Measurements from ENCODE around the gene LANCL1.

The LANCL1 gene

DNA sequence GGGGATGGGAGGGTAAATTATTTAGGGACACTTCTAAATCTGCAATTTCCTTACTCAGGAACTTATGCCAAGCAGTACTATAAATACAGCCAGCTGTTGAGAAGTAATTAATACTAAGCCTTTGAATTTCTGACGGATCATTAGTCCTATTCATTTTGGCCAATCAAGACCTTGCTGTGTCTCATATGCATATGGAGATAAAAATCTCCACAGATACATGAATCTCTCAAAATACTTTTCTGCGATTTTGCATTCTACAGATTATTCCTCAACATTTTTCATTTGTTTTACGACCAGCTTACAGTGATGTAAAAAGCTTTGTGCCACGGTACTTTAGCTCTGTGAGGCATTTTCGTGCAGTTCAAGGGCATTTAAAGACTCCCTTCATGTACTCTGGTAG, 16.7 kb downstream of the LANCL1 start:
- no peak overlapping the region for H3K27ac ChIP-seq (ENCODE audit: low read depth, low read length)
- no peak overlapping the region for H3K18ac ChIP-seq (ENCODE audit: low read length)
- H3K9ac ChIP-seq (ENCODE audit: low read length), result no peak overlapping the region
- H3K36me3 ChIP-seq (ENCODE audit: control insufficient read depth in 1 of 2, insufficient read depth in 2 of 2, low read length in 2 of 2), result peaks cover 3 to 4% of the 10 kb centered on the region in 2 experiments
- H4K8ac ChIP-seq (ENCODE audit: low read depth, low read length), result no peak overlapping the region
- no peak overlapping the region for H4K12ac ChIP-seq (ENCODE audit: low read depth, low read length)
- no peak overlapping the region for H2AFZ ChIP-seq (ENCODE audit: insufficient read depth, low read length, poor library complexity)
- DNase-seq, result no peak
- H3K4me2 ChIP-seq (ENCODE audit: low read length), result no peak overlapping the region
- H3K4ac ChIP-seq (ENCODE audit: low read depth, low read length), result no peak overlapping the region
- no peak overlapping the region for H3K4me3 ChIP-seq (ENCODE audit: low read depth, low read length)
- H3K79me1 ChIP-seq (ENCODE audit: low read length), result no peaks in the 10 kb centered on the region
- H3K23ac ChIP-seq (ENCODE audit: low read length), result no peak overlapping the region
- H3K79me2 ChIP-seq (ENCODE audit: control insufficient read depth, insufficient read depth, low read length, poor library complexity), result no peaks in the 10 kb centered on the region
- H3K9me3 ChIP-seq (ENCODE audit: insufficient read depth, low read depth, low read length), result no peaks in the 10 kb centered on the region
- no CpG with 5 or more reads among the region's 5 CpGs for WGBS (ENCODE audit: extremely low coverage, insufficient coverage, insufficient read length)
- no peak overlapping the region for H3K14ac ChIP-seq (ENCODE audit: low read length)
- H3K27me3 ChIP-seq (ENCODE audit: insufficient read depth, low read length), result no peaks in the 10 kb centered on the region
- no peak overlapping the region for H4K91ac ChIP-seq (ENCODE audit: low read depth, low read length)
- no peak overlapping the region for H2BK120ac ChIP-seq (ENCODE audit: insufficient read depth, low read length, poor library complexity)
- H2BK5ac ChIP-seq (ENCODE audit: low read depth, low read length, poor library complexity), result no peak overlapping the region
- H2AK5ac ChIP-seq (ENCODE audit: low read length), result no peak overlapping the region
- H2BK12ac ChIP-seq (ENCODE audit: low read length), result no peak overlapping the region
- H3K4me1 ChIP-seq (ENCODE audit: control insufficient read depth in 1 of 2, insufficient read depth in 2 of 2, low read length in 2 of 2), result no peaks in the 10 kb centered on the region

DNA sequence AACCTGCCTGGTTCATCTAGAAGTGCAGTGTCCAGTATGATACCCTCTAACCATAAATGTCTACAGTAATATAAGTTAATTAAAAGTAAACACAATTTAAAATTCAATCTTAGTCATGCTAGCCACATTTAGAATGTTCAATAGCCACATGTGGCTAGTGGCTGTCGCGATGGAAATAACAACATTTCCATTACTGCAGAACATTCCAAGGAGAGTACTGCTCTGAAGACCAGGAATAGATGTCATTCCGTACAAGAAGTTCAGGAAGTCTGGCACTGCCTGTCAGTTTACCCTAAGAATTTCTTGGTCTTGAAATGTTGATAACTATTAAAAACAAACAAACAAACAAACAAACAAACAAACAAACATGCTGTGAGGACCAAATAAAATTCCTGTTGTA, 17.2 kb downstream of the LANCL1 start:
- Histone ChIP-seq H2BK5ac (ENCODE audit: low read depth, low read length, poor library complexity) (no peak overlapping the region), H2AFZ (ENCODE audit: insufficient read depth, low read length, poor library complexity) (no peak overlapping the region), H4K12ac (ENCODE audit: low read depth, low read length) (no peak overlapping the region), H3K79me1 (ENCODE audit: low read length) (no peaks in the 10 kb centered on the region), H3K27me3 (ENCODE audit: insufficient read depth, low read length) (no peaks in the 10 kb centered on the region), H3K9me3 (ENCODE audit: insufficient read depth, low read depth, low read length) (no peaks in the 10 kb centered on the region), H3K14ac (ENCODE audit: low read length) (no peak overlapping the region), H4K91ac (ENCODE audit: low read depth, low read length) (no peak overlapping the region), H3K9ac (ENCODE audit: low read length) (no peak overlapping the region), H2AK5ac (ENCODE audit: low read length) (no peak overlapping the region), H3K23ac (ENCODE audit: low read length) (no peak overlapping the region), H3K36me3 (ENCODE audit: control insufficient read depth in 1 of 2, insufficient read depth in 2 of 2, low read length in 2 of 2) (peaks cover 3 to 4% of the 10 kb centered on the region in 2 experiments), H3K4me1 (ENCODE audit: control insufficient read depth in 1 of 2, insufficient read depth in 2 of 2, low read length in 2 of 2) (no peaks in the 10 kb centered on the region), H2BK120ac (ENCODE audit: insufficient read depth, low read length, poor library complexity) (no peak overlapping the region), H3K27ac (ENCODE audit: low read depth, low read length) (no peak overlapping the region), H3K79me2 (ENCODE audit: control insufficient read depth, insufficient read depth, low read length, poor library complexity) (no peaks in the 10 kb centered on the region), H2BK12ac (ENCODE audit: low read length) (no peak overlapping the region), H4K8ac (ENCODE audit: low read depth, low read length) (no peak overlapping the region), H3K4me2 (ENCODE audit: low read length) (no peak overlapping the region), H3K18ac (ENCODE audit: low read length) (no peak overlapping the region), H3K4me3 (ENCODE audit: low read depth, low read length) (no peak overlapping the region), H3K4ac (ENCODE audit: low read depth, low read length) (no peak overlapping the region)
- no peak for DNase-seq
- no CpG with 5 or more reads among the region's 3 CpGs for WGBS (ENCODE audit: extremely low coverage, insufficient coverage, insufficient read length)

DNA sequence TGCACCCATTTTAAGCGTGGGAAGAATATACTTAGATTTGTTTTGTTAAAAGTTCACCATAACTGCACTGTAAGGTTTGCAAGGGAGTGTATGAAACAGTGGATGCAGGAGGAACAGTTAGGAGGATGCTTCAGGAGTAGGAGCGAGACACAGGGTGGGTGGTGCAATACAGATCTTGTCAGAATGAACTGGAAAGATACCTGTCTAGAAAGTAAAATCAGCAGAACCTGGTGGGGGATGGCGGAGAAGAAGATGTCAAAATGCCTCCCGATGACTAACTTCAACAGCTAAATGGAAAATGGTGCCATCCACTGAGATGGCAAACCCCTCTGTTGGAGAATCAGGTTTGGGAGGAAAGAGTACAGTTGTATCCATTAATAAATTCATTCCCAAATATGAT, 18.2 kb downstream of the LANCL1 start:
- Histone ChIP-seq H4K91ac (ENCODE audit: low read depth, low read length) (no peak overlapping the region), H3K4ac (ENCODE audit: low read depth, low read length) (no peak overlapping the region), H4K12ac (ENCODE audit: low read depth, low read length) (no peak overlapping the region), H3K9me3 (ENCODE audit: insufficient read depth, low read depth, low read length) (no peaks in the 10 kb centered on the region), H3K23ac (ENCODE audit: low read length) (no peak overlapping the region), H3K14ac (ENCODE audit: low read length) (no peak overlapping the region), H3K27me3 (ENCODE audit: insufficient read depth, low read length) (no peaks in the 10 kb centered on the region), H3K27ac (ENCODE audit: low read depth, low read length) (no peak overlapping the region), H3K79me1 (ENCODE audit: low read length) (no peaks in the 10 kb centered on the region), H2AK5ac (ENCODE audit: low read length) (no peak overlapping the region), H2BK5ac (ENCODE audit: low read depth, low read length, poor library complexity) (no peak overlapping the region), H3K9ac (ENCODE audit: low read length) (no peak overlapping the region), H3K79me2 (ENCODE audit: control insufficient read depth, insufficient read depth, low read length, poor library complexity) (no peaks in the 10 kb centered on the region), H3K4me1 (ENCODE audit: control insufficient read depth in 1 of 2, insufficient read depth in 2 of 2, low read length in 2 of 2) (no peaks in the 10 kb centered on the region), H3K4me3 (ENCODE audit: low read depth, low read length) (no peak overlapping the region), H4K8ac (ENCODE audit: low read depth, low read length) (no peak overlapping the region), H3K18ac (ENCODE audit: low read length) (no peak overlapping the region), H3K36me3 (ENCODE audit: control insufficient read depth in 1 of 2, insufficient read depth in 2 of 2, low read length in 2 of 2) (peaks cover 5 to 6% of the 10 kb centered on the region in 2 experiments), H3K4me2 (ENCODE audit: low read length) (no peak overlapping the region), H2BK12ac (ENCODE audit: low read length) (no peak overlapping the region), H2AFZ (ENCODE audit: insufficient read depth, low read length, poor library complexity) (no peak overlapping the region), H2BK120ac (ENCODE audit: insufficient read depth, low read length, poor library complexity) (no peak overlapping the region)
- no peak for DNase-seq
- WGBS (ENCODE audit: extremely low coverage, insufficient coverage, insufficient read length), result no CpG with 5 or more reads among the region's 4 CpGs

DNA sequence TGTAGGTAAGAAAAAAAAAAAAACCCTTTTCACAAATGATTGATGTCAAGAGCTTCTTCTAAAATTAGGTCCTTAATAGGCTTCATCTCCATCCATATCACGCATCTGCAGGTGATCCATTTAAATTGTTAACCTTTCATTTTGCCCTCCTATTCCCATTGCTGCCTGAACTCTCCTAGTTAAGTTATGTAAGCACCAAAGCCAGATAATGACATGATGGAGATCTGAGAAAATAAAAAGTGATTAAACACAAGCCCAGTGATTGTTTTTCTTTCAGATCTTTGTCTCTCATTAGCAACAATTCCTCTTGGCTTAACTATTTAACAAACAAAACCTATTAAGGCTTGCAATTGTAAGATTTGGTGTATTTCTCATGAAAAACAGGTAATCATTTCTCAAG, 20.0 kb downstream of the LANCL1 start:
- no peak overlapping the region for H4K91ac ChIP-seq (ENCODE audit: low read depth, low read length)
- H3K4me1 ChIP-seq (ENCODE audit: control insufficient read depth in 1 of 2, insufficient read depth in 2 of 2, low read length in 2 of 2), result no peaks in the 10 kb centered on the region
- no CpG with 5 or more reads among the region's 1 CpG for WGBS (ENCODE audit: extremely low coverage, insufficient coverage, insufficient read length)
- no peak overlapping the region for H3K14ac ChIP-seq (ENCODE audit: low read length)
- H2BK12ac ChIP-seq (ENCODE audit: low read length), result no peak overlapping the region
- H2BK5ac ChIP-seq (ENCODE audit: low read depth, low read length, poor library complexity), result no peak overlapping the region
- H3K9ac ChIP-seq (ENCODE audit: low read length), result no peak overlapping the region
- no peak overlapping the region for H4K8ac ChIP-seq (ENCODE audit: low read depth, low read length)
- peaks cover 5 to 6% of the 10 kb centered on the region in 2 experiments for H3K36me3 ChIP-seq (ENCODE audit: control insufficient read depth in 1 of 2, insufficient read depth in 2 of 2, low read length in 2 of 2)
- no peak overlapping the region for H3K4me3 ChIP-seq (ENCODE audit: low read depth, low read length)
- no peak overlapping the region for H3K18ac ChIP-seq (ENCODE audit: low read length)
- H3K27ac ChIP-seq (ENCODE audit: low read depth, low read length), result no peak overlapping the region
- no peak overlapping the region for H3K4me2 ChIP-seq (ENCODE audit: low read length)
- no peak overlapping the region for H3K23ac ChIP-seq (ENCODE audit: low read length)
- no peak overlapping the region for H2BK120ac ChIP-seq (ENCODE audit: insufficient read depth, low read length, poor library complexity)
- H3K27me3 ChIP-seq (ENCODE audit: insufficient read depth, low read length), result no peaks in the 10 kb centered on the region
- H2AK5ac ChIP-seq (ENCODE audit: low read length), result no peak overlapping the region
- H3K4ac ChIP-seq (ENCODE audit: low read depth, low read length), result no peak overlapping the region
- no peaks in the 10 kb centered on the region for H3K79me1 ChIP-seq (ENCODE audit: low read length)
- no peaks in the 10 kb centered on the region for H3K79me2 ChIP-seq (ENCODE audit: control insufficient read depth, insufficient read depth, low read length, poor library complexity)
- no peak for DNase-seq
- H3K9me3 ChIP-seq (ENCODE audit: insufficient read depth, low read depth, low read length), result no peaks in the 10 kb centered on the region
- no peak overlapping the region for H2AFZ ChIP-seq (ENCODE audit: insufficient read depth, low read length, poor library complexity)
- H4K12ac ChIP-seq (ENCODE audit: low read depth, low read length), result no peak overlapping the region

All from trophoblast cell (in vitro differentiated cells and primary cell).